AG08396 (cell line): ENCODE results near the gene CFAP44.
"Not testable (repeated sequence)": the region's sequence is repeated elsewhere in the genome, so short reads cannot be mapped to it uniquely, and the experiment has no call there.

Experiments
- DNase-seq: peaks from one replicate; pipeline ENCODE4 v3.0.0; 2012; ENCODE audit warnings: low spot score, mixed read lengths

The CFAP44 gene

GRCh38 chr3:113441051-113441770 lies at the start of gene CFAP44:
Gene CFAP44, minus strand, starts transcription at chr3:113441493. Its CDS starts 7,829 bp downstream, at chr3:113433664.
- peak; percentile 90 for DNase-seq

- DNase-seq, result no peak
These were observed 43.9 kb upstream of the CFAP44 start for GRCh38 chr3:113485161-113485609.

GRCh38 chr3:113468539-113468938 lies 27.2 kb upstream of the CFAP44 start:
- DNase-seq, result no peak

- no peak for DNase-seq
These were observed 20.2 kb upstream of the CFAP44 start for GRCh38 chr3:113461488-113461887.

- DNase-seq, result not testable (repeated sequence)
These were observed 17.3 kb upstream of the CFAP44 start for GRCh38 chr3:113458554-113458953.

GRCh38 chr3:113455446-113455845 lies 14.2 kb upstream of the CFAP44 start:
- no peak for DNase-seq

GRCh38 chr3:113454630-113455029 lies 13.3 kb upstream of the CFAP44 start:
- DNase-seq, result no peak

- no peak for DNase-seq
These were observed 12.8 kb upstream of the CFAP44 start for GRCh38 chr3:113454057-113454456.

GRCh38 chr3:113450911-113451310 lies 9.6 kb upstream of the CFAP44 start:
- DNase-seq, result no peak

GRCh38 chr3:113439606-113440005 lies 1.7 kb downstream of the CFAP44 start:
- no peak for DNase-seq

- no peak for DNase-seq
These were observed 3.1 kb downstream of the CFAP44 start for GRCh38 chr3:113438224-113438623.

GRCh38 chr3:113437411-113437810 lies 3.9 kb downstream of the CFAP44 start:
- no peak for DNase-seq

GRCh38 chr3:113436809-113437208 lies 4.5 kb downstream of the CFAP44 start:
- DNase-seq, result peak; percentile 48

- DNase-seq, result no peak
These were observed 9.5 kb downstream of the CFAP44 start for GRCh38 chr3:113431811-113432210.

GRCh38 chr3:113428581-113428980 lies 12.7 kb downstream of the CFAP44 start:
- no peak for DNase-seq

- no peak for DNase-seq
These were observed 17.6 kb downstream of the CFAP44 start for GRCh38 chr3:113423699-113424098.

- no peak for DNase-seq
These were observed 20.2 kb downstream of the CFAP44 start for GRCh38 chr3:113421082-113421481.

- no peak for DNase-seq
These were observed 31.6 kb downstream of the CFAP44 start for GRCh38 chr3:113409676-113410075.

GRCh38 chr3:113405180-113405579 lies 36.1 kb downstream of the CFAP44 start:
- DNase-seq, result no peak

GRCh38 chr3:113404637-113405036 lies 36.7 kb downstream of the CFAP44 start:
- DNase-seq, result no peak
